Endothelial cell of umbilical vein (primary cell): Measurements from ENCODE around the gene RASSF5.

Experiments used
- CTCF ChIP-seq, 2 donors: IDR thresholded peaks; 1 replicate in 1 of 2; 2 replicates in 1 of 2; pipeline ENCODE4 v1.5.1; 2011; ENCODE audit warnings: low read length in 2 of 2, mild to moderate bottlenecking in 2 of 2, moderate library complexity in 2 of 2, control low read depth in 1 of 2, inconsistent platforms in 1 of 2, low read depth in 1 of 2; ENCODE audit not compliant: insufficient read depth in 1 of 2; ENCODE audit errors: extremely low read depth in 1 of 2
- EZH2 ChIP-seq: IDR thresholded peaks from 2 replicates; pipeline ENCODE4 v1.6.1; 2012; ENCODE audit warnings: borderline replicate concordance, low read depth, mild to moderate bottlenecking, moderate library complexity, low read length, inconsistent platforms; ENCODE audit not compliant: severe bottlenecking
- FOS ChIP-seq: IDR thresholded peaks from 2 replicates; pipeline ENCODE4 v1.6.1; 2011; ENCODE audit warnings: mild to moderate bottlenecking, low read length, moderate library complexity, borderline replicate concordance; ENCODE audit not compliant: insufficient read depth
- GATA2 ChIP-seq: IDR thresholded peaks from 2 replicates; pipeline ENCODE4 v1.7.0; 2011; ENCODE audit warnings: low read depth, mild to moderate bottlenecking, moderate library complexity, mixed read lengths, low read length; ENCODE audit not compliant: insufficient read length, insufficient read depth
- JUN ChIP-seq: IDR thresholded peaks from 2 replicates; pipeline ENCODE4 v1.6.1; 2011; ENCODE audit warnings: borderline replicate concordance, low read depth; ENCODE audit not compliant: insufficient read length, insufficient read depth
- MAX ChIP-seq: IDR thresholded peaks from 2 replicates; pipeline ENCODE4 v1.6.1; 2011; ENCODE audit not compliant: insufficient read depth, insufficient read length
- MYC ChIP-seq: IDR thresholded peaks from one replicate; pipeline ENCODE4 v1.6.1; 2011; ENCODE audit warnings: mild to moderate bottlenecking, low read depth, low read length
- POLR2A ChIP-seq: IDR thresholded peaks from 2 replicates; pipeline ENCODE4 v1.6.1; 2012; ENCODE audit warnings: low read depth, mild to moderate bottlenecking, control low read depth, low read length
- POLR2AphosphoS5 ChIP-seq: IDR thresholded peaks from 2 replicates; pipeline ENCODE4 v1.6.1; 2012; ENCODE audit warnings: low read depth, mild to moderate bottlenecking, control low read depth, low read length, moderate library complexity; ENCODE audit not compliant: insufficient read depth

GRCh38 chr1:206468571-206468970 is 38.8 kb upstream of the RASSF5 start:
- TF ChIP-seq MAX (no peak), EZH2 (no peak), POLR2AphosphoS5 (no peak), CTCF (IDR thresholded peaks at IDR 0.05; ENCODE audit: extremely low read depth in 1 of 2, insufficient read depth in 1 of 2, low read depth in 1 of 2, low read length in 2 of 2) (no peak), POLR2A (no peak), MYC (no peak), JUN (no peak), GATA2 (no peak), FOS (no peak)
